ENCODE measurements around the gene EXOSC6. TPM values are rescaled to one million over a fixed set of nuclear protein-coding genes. Genes with fewer than 3 reads are reported as not detected.

Gene EXOSC6
- 10 to 100 TPM; 16.8 to 32.8 (median 20.5) TPM for total RNA-seq

DNA sequence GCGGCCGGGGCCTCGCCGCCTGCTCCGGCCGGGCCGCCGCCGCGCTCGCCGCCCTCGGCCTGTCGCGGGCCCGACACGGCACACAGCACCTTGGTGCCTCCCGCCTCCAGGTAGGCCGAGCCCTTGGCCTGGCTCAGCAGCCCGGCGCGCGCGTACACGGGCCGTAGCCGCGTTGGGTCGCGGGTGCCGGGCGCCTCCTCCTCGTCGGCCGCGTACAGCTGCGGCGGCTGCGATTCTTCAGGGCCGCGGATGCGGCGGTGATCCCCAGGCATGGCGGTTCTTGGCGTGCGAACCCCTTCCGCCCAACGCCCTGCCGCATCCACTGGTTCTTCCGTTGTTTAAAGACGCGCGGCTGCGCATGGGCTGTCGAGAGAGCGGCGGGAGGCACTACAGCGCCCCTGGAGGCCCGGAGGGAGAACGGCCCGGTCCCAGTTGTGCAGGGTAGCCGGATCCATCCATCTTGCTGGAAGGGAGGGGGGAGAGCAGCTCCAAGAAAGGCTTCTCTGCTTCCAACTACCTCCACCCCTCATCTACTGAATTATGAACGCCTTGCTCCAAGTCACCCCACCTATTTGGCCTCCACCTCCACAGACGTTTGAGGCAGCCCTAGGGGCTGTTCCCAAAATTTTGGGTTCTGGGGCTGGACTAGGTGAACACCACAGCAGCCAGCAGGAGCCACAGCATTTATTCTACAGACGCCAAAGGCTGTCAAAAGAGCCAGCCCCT, at the start of gene EXOSC6:
Gene EXOSC6, minus strand, starts transcription at position 312 of the 726 bp plus-strand sequence. Its CDS starts 40 bp downstream, at position 272.
- H3K4me1 ChIP-seq = peaks cover 15 to 24% (median 17%) of the 10 kb centered on the region in 4 donors
- 5 to 13% methylated on average over 15 to 17 of the region's 65 CpGs for WGBS, 2 donors

DNA sequence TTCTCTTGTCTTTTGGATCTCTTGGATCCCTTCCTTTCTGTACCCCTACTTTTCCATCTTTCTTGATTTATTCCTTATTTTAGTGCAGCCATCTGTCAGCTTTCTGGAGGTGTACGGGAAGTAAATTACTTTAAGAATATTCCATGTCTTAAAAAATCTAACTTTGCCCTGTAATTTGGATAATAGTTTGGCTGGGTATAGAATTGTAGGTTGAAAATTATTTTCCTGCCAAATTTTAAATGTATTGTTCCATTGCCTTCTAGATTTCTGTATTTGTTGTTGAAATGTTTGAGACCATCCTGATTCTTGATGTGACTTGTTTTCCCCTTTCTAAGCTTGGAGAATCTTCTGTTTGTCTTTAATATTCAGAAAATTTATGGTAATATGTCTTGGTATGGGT, 49.4 kb upstream of the EXOSC6 start:
- no peaks in the 10 kb centered on the region for H3K27me3 ChIP-seq
- no peak for ATAC-seq (ENCODE audit: low FRiP score in 2 of 2)
- WGBS, 2 donors = 97 to 100% methylated on average over 1 of the region's 1 CpG
- H3K4me3 ChIP-seq = no peak overlapping the region
- H3K4me1 ChIP-seq = peaks cover 15 to 23% (median 17%) of the 10 kb centered on the region in 4 donors
- no peak overlapping the region for H3K27ac ChIP-seq
- TF ChIP-seq EP300 (IDR thresholded peaks at IDR 0.05) = no peak
- TF ChIP-seq, protein P1, sequence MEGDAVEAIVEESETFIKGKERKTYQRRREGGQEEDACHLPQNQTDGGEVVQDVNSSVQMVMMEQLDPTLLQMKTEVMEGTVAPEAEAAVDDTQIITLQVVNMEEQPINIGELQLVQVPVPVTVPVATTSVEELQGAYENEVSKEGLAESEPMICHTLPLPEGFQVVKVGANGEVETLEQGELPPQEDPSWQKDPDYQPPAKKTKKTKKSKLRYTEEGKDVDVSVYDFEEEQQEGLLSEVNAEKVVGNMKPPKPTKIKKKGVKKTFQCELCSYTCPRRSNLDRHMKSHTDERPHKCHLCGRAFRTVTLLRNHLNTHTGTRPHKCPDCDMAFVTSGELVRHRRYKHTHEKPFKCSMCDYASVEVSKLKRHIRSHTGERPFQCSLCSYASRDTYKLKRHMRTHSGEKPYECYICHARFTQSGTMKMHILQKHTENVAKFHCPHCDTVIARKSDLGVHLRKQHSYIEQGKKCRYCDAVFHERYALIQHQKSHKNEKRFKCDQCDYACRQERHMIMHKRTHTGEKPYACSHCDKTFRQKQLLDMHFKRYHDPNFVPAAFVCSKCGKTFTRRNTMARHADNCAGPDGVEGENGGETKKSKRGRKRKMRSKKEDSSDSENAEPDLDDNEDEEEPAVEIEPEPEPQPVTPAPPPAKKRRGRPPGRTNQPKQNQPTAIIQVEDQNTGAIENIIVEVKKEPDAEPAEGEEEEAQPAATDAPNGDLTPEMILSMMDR (IDR thresholded peaks at IDR 0.05) = no peak
- no peak for TF ChIP-seq POLR2A (IDR thresholded peaks at IDR 0.05)
- no peak for TF ChIP-seq POLR2AphosphoS5 (IDR thresholded peaks at IDR 0.05)
- peaks cover 0 to 6% (median 2%) of the 10 kb centered on the region in 4 donors for H3K9me3 ChIP-seq
- no peak for DNase-seq
- peaks cover 0 to 2% (median 0%) of the 10 kb centered on the region in 4 donors for H3K36me3 ChIP-seq

More for the DNA sequence above, at the start of gene EXOSC6:
- peak within 1 kb of the TSS; percentile 73 to 94 (median 88) for H3K27ac ChIP-seq
- H3K36me3 ChIP-seq = peaks cover 9 to 50% (median 43%) of the 10 kb centered on the region in 4 donors
- no peaks in the 10 kb centered on the region for H3K9me3 ChIP-seq
- TF ChIP-seq, protein P1 (IDR thresholded peaks at IDR 0.05) = peak; percentile 89 to 98 (median 94)
- TF ChIP-seq POLR2A (IDR thresholded peaks at IDR 0.05) = peak in 2 of 4 donors; percentile 81 to 88
- TF ChIP-seq EP300 (IDR thresholded peaks at IDR 0.05) = no peak
- peak; percentile 67 to 94 for TF ChIP-seq POLR2AphosphoS5 (IDR thresholded peaks at IDR 0.05)
- peak within 1 kb of the TSS; percentile 80 to 95 (median 88) for H3K4me3 ChIP-seq
- peak; percentile 93 to 95 for DNase-seq
- H3K27me3 ChIP-seq = no peaks in the 10 kb centered on the region
- ATAC-seq (ENCODE audit: low FRiP score in 2 of 2) = peak; percentile 99

DNA sequence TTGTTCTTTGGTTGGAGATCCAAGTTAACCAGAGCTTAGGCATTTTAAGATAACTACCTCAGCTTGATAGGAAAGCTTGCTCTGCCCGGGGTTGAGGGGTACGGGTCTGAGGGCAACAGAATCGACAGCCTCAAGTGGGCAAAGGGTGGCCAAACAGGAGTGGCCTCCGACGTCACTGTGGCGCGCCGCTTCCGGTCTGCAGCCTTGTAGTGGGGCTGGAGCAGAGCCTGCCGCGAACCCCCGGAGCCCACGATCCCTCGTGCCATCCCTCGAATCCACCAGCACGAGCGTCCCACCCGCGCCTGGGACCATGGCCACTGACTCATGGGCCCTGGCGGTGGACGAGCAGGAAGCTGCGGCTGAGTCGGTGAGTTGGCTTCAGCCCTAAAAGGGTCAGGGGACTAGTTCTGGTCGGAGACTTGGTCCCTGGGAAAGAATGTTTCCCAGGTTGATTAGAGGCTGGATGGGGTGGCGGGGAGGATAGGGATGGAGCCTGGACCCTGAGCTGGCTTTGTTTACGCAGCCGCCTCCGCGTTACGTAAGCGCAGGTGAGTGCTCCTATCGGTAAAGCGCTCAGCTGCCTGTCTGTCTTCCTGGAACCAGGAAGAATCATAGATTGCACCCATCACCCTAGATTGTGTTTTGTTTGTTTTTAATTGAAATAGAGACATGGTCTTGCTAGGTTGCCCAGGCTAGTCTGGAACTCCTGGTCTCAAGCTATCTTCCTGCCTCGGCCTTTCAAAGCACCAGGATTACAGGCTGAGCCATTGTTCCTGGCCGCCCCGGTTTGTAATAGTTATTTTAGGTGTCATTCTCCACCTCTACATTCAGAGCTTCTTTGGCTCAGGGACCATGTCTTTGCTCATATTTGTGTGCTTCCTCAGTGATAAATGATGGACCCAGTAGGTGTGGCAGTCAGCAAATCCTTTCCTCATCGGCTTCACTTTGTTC, 47.5 kb upstream of the EXOSC6 start, which contains the start of gene DDX19B:
Gene DDX19B, plus strand, starts transcription at position 199 of the 951 bp plus-strand sequence. Its CDS starts 112 bp downstream, at position 311.
- peak; percentile 91 to 97 for ATAC-seq (ENCODE audit: low FRiP score in 2 of 2)
- peak within 1 kb of the TSS; percentile 49 to 87 (median 77) for H3K4me3 ChIP-seq
- DNase-seq = peak; percentile 85 to 97
- peaks cover 15 to 17% (median 16%) of the 10 kb centered on the region in 4 donors for H3K4me1 ChIP-seq
- WGBS, 2 donors = 1 to 4% methylated on average over 14 to 29 of the region's 37 CpGs
- peaks cover 0 to 6% (median 2%) of the 10 kb centered on the region in 4 donors for H3K9me3 ChIP-seq
- peaks cover 0 to 2% (median 0%) of the 10 kb centered on the region in 4 donors for H3K36me3 ChIP-seq
- peak within 1 kb of the TSS; percentile 93 to 98 (median 96) for H3K27ac ChIP-seq
- H3K27me3 ChIP-seq = no peaks in the 10 kb centered on the region
- peak in 1 of 4 donors; percentile 53 for TF ChIP-seq EP300 (IDR thresholded peaks at IDR 0.05)
- TF ChIP-seq POLR2A (IDR thresholded peaks at IDR 0.05) = peak; percentile 30 to 88 (median 82)
- TF ChIP-seq, protein P1 (IDR thresholded peaks at IDR 0.05) = peak in 1 of 6 experiments; percentile 37
- TF ChIP-seq POLR2AphosphoS5 (IDR thresholded peaks at IDR 0.05) = peak; percentile 86 to 88

DNA sequence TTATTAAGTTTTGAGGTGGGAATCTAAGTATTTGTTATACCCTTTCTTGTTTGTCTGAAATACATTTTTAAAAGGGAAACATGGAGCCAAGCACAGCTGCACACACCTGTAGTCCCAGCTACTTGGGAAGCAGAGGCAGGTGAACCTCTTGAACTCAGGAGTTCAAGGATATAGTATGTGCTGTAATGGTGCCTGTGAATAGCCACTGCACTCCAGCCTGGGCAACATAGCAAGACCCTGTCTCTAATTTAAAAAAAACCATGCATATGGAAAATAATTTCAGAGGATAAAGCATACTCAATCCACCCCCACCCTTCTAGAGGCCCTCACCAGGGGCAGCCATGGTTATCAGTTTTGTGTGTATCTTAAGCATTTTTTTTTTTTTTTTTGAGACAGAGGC, 43.9 kb upstream of the EXOSC6 start:
- no peaks in the 10 kb centered on the region for H3K27me3 ChIP-seq
- H3K27ac ChIP-seq = no peak overlapping the region
- no peak for DNase-seq
- no peak for ATAC-seq (ENCODE audit: low FRiP score in 2 of 2)
- H3K4me1 ChIP-seq = peaks cover 15 to 17% (median 15%) of the 10 kb centered on the region in 4 donors
- no peaks in the 10 kb centered on the region for H3K9me3 ChIP-seq
- no peaks in the 10 kb centered on the region for H3K36me3 ChIP-seq
- H3K4me3 ChIP-seq = no peak overlapping the region
- TF ChIP-seq POLR2AphosphoS5 (IDR thresholded peaks at IDR 0.05) (no peak), EP300 (IDR thresholded peaks at IDR 0.05) (no peak), POLR2A (IDR thresholded peaks at IDR 0.05) (no peak)
- TF ChIP-seq, protein P1 (IDR thresholded peaks at IDR 0.05) = no peak
